ENCODE data around the gene DHX57. TPM values are rescaled to one million over a fixed set of nuclear protein-coding genes. Genes with fewer than 3 reads are reported as not detected.

The DHX57 gene
- total RNA-seq, 1 donor from 2014 or later = 11.0 TPM

DNA sequence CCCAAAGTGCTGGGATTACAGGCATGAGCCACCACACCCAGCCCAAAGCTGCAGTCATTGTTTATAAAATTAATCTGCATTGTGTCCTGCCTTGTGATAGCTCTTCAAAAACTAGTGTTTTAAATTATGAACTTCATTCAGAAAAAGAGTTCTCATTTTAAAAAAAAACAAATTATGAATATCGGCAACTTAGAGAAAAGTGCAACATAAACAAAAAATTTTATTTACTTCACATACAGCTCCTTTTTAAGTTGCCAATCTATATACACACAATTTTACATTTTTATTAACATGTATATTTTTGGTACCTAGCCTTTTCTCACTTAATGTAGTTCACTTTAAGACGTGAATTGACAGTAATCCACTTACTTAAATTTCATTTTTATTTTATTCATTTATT lies 50.8 kb downstream of the DHX57 start:
- DNase-seq (ENCODE audit: low read depth) = no peak
- no peak overlapping the region for H3K4me3 ChIP-seq (ENCODE audit: low read depth, low read length)
- TF ChIP-seq, protein P1, sequence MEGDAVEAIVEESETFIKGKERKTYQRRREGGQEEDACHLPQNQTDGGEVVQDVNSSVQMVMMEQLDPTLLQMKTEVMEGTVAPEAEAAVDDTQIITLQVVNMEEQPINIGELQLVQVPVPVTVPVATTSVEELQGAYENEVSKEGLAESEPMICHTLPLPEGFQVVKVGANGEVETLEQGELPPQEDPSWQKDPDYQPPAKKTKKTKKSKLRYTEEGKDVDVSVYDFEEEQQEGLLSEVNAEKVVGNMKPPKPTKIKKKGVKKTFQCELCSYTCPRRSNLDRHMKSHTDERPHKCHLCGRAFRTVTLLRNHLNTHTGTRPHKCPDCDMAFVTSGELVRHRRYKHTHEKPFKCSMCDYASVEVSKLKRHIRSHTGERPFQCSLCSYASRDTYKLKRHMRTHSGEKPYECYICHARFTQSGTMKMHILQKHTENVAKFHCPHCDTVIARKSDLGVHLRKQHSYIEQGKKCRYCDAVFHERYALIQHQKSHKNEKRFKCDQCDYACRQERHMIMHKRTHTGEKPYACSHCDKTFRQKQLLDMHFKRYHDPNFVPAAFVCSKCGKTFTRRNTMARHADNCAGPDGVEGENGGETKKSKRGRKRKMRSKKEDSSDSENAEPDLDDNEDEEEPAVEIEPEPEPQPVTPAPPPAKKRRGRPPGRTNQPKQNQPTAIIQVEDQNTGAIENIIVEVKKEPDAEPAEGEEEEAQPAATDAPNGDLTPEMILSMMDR (conservative IDR thresholded peaks at IDR 0.05; ENCODE audit: low read depth, low read length) = no peak

DNA sequence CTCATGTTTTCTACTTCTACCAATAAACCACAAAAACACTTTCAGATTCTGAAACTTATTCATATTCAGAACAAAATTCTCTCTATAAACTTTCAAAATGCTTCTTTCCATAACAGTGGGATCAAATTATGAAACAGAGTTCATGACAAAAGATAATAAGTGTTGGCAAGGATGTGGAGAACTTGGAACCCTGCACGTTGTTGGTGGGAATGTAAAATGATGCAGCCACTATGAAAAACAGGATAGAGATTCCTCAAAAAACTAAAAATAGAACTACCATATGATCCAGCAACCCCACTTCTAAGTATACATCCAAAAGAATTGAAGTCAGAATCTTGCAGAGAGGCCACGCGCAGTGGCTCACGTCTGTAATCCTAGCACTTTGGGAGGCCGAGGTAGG lies 52.3 kb downstream of the DHX57 start:
- H3K4me3 ChIP-seq (ENCODE audit: low read depth, low read length) = no peak overlapping the region
- TF ChIP-seq, protein P1 (conservative IDR thresholded peaks at IDR 0.05; ENCODE audit: low read depth, low read length) = no peak
- no peak for DNase-seq (ENCODE audit: low read depth)

DNA sequence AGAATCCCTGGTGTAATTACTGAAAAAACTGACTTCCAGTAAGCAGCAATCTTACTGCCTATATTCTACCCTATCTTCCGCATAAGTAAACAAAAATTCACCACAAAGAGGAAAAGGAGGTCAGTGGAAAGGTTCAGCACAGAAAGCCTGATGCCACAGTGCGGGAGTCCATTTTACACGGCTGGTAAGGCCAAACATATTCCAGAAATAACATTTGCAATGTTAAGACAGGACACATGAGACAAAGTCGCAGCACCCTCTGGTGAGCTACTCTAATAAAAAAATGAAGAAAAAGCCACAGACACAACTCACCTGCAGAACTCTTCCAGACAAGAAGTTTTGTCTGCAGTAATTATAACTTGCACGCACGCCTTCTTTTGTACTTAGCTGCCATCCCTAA lies 57.2 kb downstream of the DHX57 start:
- DNase-seq (ENCODE audit: low read depth) = no peak
- H3K4me3 ChIP-seq (ENCODE audit: low read depth, low read length) = no peak overlapping the region
- TF ChIP-seq, protein P1 (conservative IDR thresholded peaks at IDR 0.05; ENCODE audit: low read depth, low read length) = no peak

DNA sequence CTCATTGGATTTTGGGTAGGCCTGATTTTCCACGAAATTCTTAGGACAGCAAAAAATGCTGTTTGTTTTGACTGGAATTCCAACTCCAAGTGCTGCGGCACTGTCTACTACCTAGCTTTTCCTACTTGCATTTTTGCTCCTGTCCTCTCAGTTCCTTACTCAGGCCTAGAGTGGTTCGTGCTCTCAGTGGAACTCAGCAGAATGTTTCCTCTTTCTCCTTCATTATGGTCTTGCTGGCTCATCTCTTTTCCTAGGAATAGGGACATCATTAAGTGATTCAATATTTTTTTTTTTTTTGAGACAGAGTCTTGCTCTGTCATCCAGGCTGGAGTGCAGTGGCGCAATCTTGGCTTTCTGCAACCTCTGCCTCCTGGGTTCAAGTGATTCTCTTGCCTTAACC lies 59.8 kb downstream of the DHX57 start:
- no peak for DNase-seq (ENCODE audit: low read depth)
- no peak overlapping the region for H3K4me3 ChIP-seq (ENCODE audit: low read depth, low read length)
- TF ChIP-seq, protein P1 (conservative IDR thresholded peaks at IDR 0.05; ENCODE audit: low read depth, low read length) = no peak

DNA sequence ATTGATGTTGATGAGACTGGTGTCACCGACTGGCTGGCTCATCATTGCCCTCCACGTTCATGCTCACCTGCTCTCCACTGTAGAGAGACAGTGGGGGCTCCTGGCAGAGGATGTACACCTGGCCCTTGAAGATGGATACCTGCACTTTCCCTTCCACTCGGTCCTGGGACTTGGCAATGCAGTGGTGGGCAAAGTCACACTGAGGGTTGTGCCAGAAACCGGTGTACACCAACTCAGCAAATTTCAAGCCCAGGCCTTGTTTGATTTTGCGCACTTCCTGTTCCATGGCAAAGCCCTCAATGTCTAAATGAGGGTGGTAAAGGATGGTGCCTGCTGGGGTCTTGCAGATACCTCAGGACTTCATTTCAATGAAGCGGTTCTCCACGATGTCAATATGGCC lies 65.2 kb downstream of the DHX57 start:
- no peak overlapping the region for H3K4me3 ChIP-seq (ENCODE audit: low read depth, low read length)
- TF ChIP-seq, protein P1 (conservative IDR thresholded peaks at IDR 0.05; ENCODE audit: low read depth, low read length) = no peak
- DNase-seq (ENCODE audit: low read depth) = no peak

DNA sequence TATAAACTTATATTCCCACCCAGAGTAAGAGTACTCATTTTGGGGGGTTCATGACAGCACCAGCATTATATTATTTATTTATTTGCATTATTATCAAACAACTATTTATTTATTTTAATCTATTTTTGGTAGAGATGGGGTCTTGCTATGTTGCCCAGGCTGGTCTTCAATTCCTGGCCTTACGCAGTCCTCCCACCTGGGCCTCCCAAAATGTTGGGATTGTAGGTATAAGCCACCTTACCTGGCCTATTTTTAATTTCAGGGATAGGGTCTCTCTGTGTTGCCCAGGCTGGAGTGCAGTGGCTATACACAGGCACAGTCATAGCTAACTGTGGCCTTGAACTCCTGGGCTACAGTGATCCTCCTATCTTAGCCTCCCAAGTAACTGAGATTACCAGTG lies 67.1 kb downstream of the DHX57 start:
- H3K4me3 ChIP-seq (ENCODE audit: low read depth, low read length) = no peak overlapping the region
- DNase-seq (ENCODE audit: low read depth) = no peak
- TF ChIP-seq, protein P1 (conservative IDR thresholded peaks at IDR 0.05; ENCODE audit: low read depth, low read length) = no peak

DNA sequence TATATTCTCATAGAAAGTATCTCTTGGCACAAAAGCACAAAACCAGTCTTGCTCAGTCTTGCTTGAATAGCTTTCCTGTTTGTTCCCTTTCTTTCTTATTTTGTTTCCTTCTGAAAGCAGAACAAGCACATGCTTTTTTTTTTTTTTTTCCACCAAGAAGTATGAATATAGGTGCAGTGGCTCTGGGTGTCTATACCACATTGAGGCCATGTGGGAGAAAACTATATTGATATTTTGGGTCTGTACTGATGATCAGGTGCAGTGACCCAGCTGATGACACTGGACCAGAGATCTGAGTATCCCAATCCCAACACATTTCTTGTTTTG lies 69.0 kb downstream of the DHX57 start:
- no peak overlapping the region for H3K4me3 ChIP-seq (ENCODE audit: low read depth, low read length)
- TF ChIP-seq, protein P1 (conservative IDR thresholded peaks at IDR 0.05; ENCODE audit: low read depth, low read length) = no peak
- DNase-seq (ENCODE audit: low read depth) = no peak
